Uterus (tissue), 2 donors: ENCODE results near the gene KIAA0232.
"Not testable (repeated sequence)": the region's sequence is repeated elsewhere in the genome, so short reads cannot be mapped to it uniquely, and the experiment has no call there.

ENCODE experiments used
- POLR2A ChIP-seq, 2 donors: fragments of 450-650 bp; IDR thresholded peaks; one replicate each; pipeline ENCODE4 v1.6.1; 2016; ENCODE audit warnings: antibody characterized with exemption in 2 of 2, mild to moderate bottlenecking in 1 of 2, moderate library complexity in 1 of 2
- TF ChIP-seq, protein P1 (sequence below), 4 experiments: fragments of 200-600 bp in 2 of 4; fragments of 450-650 bp in 2 of 4; sonication (generic) in 2 of 4; IDR thresholded peaks; one replicate each; pipeline ENCODE4 v1.5.1; 2016 to 2019; ENCODE audit warnings: antibody characterized with exemption in 4 of 4, mild to moderate bottlenecking in 2 of 4, moderate library complexity in 1 of 4

DNA sequence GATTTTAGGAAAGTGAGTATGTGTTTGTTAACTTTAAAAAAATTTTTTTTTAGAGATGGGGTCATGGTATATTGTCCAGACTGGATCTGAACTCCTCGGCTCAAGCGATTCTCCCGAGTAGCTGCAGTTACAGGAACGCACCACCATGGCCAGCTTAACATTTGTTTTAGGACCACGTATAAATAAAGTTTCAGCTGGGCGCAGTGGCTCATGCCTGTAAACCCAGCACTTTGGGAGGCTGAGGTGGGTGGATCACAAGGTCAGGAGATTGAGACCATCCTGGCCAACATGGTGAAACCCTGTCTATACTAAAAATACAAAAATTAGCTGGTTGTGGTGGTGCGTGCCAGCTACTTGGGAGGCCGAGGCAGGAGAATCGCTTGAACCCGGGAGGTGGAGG is 129.4 kb downstream of the KIAA0232 start:
- TF ChIP-seq, protein P1, sequence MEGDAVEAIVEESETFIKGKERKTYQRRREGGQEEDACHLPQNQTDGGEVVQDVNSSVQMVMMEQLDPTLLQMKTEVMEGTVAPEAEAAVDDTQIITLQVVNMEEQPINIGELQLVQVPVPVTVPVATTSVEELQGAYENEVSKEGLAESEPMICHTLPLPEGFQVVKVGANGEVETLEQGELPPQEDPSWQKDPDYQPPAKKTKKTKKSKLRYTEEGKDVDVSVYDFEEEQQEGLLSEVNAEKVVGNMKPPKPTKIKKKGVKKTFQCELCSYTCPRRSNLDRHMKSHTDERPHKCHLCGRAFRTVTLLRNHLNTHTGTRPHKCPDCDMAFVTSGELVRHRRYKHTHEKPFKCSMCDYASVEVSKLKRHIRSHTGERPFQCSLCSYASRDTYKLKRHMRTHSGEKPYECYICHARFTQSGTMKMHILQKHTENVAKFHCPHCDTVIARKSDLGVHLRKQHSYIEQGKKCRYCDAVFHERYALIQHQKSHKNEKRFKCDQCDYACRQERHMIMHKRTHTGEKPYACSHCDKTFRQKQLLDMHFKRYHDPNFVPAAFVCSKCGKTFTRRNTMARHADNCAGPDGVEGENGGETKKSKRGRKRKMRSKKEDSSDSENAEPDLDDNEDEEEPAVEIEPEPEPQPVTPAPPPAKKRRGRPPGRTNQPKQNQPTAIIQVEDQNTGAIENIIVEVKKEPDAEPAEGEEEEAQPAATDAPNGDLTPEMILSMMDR (IDR thresholded peaks at IDR 0.05): not testable (repeated sequence)
- not testable (repeated sequence) for TF ChIP-seq POLR2A (IDR thresholded peaks at IDR 0.05)
